ENCODE data around the gene KLHL18. TPM values are rescaled to one million over a fixed set of nuclear protein-coding genes. Genes with fewer than 3 reads are reported as not detected.
A peak's percentile ranks its signal among the peaks of the same experiment; 100 is the strongest.

Gene KLHL18
- total RNA-seq, 1 donor from 2014 or later: 30.2 TPM

DNA sequence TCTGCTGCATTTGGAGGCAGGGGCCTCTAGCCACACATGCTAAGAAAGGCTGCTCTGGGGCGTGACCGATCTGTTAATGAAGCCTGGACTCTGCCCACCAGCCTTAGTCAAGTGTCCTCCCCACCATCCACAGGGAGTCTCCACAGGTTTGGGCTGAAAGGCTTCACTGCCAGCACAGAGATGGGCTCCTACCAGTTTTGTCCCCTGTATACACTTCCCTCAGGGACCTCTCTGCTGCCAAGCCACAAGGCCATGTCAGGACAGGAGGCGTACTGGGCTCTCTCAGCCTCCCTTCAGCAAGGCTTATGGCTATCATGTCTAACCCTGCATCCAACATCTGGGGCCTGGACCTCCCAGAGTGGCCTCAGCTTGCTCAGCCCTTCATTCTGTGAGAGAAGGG, 23.6 kb upstream of the KLHL18 start:
- ATAC-seq: peak in 1 of 2 donors; percentile 33
- Histone ChIP-seq H3K27me3 (ENCODE audit: low read depth) (no peaks in the 10 kb centered on the region), H3K4me1 (no peaks in the 10 kb centered on the region), H3K27ac (no peak overlapping the region), H3K4me3 (no peak overlapping the region), H3K36me3 (no peaks in the 10 kb centered on the region), H3K9me3 (no peaks in the 10 kb centered on the region)
- TF ChIP-seq, protein P1, sequence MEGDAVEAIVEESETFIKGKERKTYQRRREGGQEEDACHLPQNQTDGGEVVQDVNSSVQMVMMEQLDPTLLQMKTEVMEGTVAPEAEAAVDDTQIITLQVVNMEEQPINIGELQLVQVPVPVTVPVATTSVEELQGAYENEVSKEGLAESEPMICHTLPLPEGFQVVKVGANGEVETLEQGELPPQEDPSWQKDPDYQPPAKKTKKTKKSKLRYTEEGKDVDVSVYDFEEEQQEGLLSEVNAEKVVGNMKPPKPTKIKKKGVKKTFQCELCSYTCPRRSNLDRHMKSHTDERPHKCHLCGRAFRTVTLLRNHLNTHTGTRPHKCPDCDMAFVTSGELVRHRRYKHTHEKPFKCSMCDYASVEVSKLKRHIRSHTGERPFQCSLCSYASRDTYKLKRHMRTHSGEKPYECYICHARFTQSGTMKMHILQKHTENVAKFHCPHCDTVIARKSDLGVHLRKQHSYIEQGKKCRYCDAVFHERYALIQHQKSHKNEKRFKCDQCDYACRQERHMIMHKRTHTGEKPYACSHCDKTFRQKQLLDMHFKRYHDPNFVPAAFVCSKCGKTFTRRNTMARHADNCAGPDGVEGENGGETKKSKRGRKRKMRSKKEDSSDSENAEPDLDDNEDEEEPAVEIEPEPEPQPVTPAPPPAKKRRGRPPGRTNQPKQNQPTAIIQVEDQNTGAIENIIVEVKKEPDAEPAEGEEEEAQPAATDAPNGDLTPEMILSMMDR (IDR thresholded peaks at IDR 0.05): no peak
- peak; percentile 4 for DNase-seq
- intact Hi-C loops (cut with DNase I): no loop called here

DNA sequence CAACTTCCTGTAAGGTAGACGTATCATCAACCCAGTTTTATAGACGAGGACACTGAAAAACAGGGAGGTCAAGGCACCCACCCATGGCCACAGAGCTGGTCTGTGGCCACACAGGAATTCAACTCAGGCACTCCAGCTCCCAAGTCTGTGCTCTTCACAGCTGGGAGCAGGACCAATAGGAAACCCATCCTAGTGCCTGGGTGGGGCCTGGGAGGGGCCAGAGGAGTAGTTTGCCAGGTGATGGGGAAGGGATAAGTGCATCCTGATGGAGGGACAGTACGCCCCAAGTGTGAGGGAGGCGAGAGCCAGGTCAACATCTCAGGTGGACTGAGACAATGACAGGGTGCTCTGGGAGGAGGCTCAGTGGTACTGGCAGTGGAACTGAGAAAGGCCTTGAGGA, 22.1 kb upstream of the KLHL18 start:
- TF ChIP-seq, protein P1 (IDR thresholded peaks at IDR 0.05): no peak
- intact Hi-C loops (cut with DNase I): no loop called here
- H3K4me1 ChIP-seq: no peaks in the 10 kb centered on the region
- no peak overlapping the region for H3K4me3 ChIP-seq
- no peaks in the 10 kb centered on the region for H3K36me3 ChIP-seq
- H3K27me3 ChIP-seq (ENCODE audit: low read depth): no peaks in the 10 kb centered on the region
- no peaks in the 10 kb centered on the region for H3K9me3 ChIP-seq
- ATAC-seq (peak; percentile 30 to 40), DNase-seq (peak; percentile 22)
- no peak overlapping the region for H3K27ac ChIP-seq

DNA sequence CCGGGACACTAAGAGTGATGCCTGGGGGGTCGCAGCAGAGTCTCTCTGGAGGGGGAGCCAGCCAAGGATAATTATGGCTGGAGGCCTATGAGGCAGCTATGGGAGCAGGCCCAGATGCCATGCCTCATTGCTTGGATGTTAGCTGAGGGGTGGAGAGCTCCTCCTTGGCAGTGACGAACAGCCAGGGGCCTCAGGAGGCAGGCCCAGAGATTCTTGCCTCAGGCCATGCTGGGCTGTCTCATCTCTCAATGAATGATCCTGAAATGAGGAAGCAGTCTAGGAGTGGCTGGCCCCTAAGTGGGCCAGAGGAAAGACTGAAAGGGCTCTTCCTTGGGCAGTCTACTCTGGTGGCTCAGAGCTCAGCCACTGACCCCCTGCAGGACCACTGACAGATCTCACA, 21.4 kb upstream of the KLHL18 start:
- H3K27me3 ChIP-seq (ENCODE audit: low read depth): no peaks in the 10 kb centered on the region
- no peak overlapping the region for H3K4me3 ChIP-seq
- ATAC-seq: peak in 1 of 2 donors; percentile 36
- intact Hi-C loops (cut with DNase I): no loop called here
- TF ChIP-seq, protein P1 (IDR thresholded peaks at IDR 0.05): no peak
- no peaks in the 10 kb centered on the region for H3K9me3 ChIP-seq
- DNase-seq: peak; percentile 31
- no peaks in the 10 kb centered on the region for H3K36me3 ChIP-seq
- H3K27ac ChIP-seq: no peak overlapping the region
- peaks cover 2% of the 10 kb centered on the region for H3K4me1 ChIP-seq

DNA sequence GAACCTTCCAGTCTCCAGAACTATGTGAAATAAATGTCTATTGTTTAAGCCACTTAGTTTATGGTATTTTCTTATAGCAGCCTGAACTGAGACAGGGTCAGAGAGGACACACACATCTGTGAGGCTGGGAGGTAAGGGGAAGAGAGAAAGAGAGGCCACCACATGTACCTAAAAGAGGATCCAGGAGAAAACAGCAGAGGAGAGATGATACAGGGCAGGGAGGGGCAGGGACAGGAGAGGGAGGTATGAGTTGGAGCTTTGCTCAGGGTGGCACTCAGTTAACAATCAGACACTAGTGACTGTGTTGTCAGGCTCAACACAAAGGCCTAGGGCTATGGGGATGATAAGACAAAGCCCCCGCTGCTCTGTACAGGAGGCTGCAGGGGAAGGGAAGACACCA, 17.7 kb upstream of the KLHL18 start:
- Histone ChIP-seq H3K36me3 (no peaks in the 10 kb centered on the region), H3K4me1 (peaks cover 8% of the 10 kb centered on the region), H3K4me3 (no peak overlapping the region), H3K9me3 (no peaks in the 10 kb centered on the region), H3K27me3 (ENCODE audit: low read depth) (no peaks in the 10 kb centered on the region), H3K27ac (no peak overlapping the region)
- TF ChIP-seq, protein P1 (IDR thresholded peaks at IDR 0.05): no peak
- intact Hi-C loops (cut with DNase I): no loop called here
- no peak for DNase-seq
- no peak for ATAC-seq

DNA sequence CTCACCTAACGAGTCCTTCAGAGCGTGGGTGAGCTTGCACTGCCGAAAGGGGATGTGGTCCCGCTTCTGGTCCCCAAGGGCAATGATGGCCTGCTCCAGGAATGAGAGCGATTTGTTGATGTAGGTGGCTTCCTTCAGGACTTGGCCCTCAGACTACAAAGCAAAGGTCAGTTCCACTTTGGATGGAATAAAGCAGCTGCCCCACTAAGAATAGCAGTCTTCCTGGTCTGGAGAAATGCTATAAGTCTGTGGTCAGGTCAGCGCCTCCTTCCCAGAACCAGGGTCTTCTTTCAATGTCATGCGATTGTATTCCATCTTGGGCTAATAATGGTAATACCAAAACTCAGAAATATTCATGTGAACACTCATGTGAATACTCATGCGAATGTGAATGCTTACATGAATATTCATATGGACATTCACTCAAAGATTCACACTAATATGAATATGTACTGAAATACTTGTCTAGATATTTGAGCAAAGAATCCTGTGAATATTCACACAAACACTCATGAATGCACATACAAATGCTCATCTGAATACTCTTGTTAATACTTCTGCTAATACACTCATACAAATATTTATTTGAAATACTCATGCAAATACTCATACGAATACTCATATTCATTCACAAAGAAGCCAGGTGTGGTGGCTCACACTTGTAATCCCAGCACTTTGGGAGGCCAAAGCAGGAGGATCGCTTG, 16.9 kb upstream of the KLHL18 start:
- Histone ChIP-seq H3K4me3 (no peak overlapping the region), H3K9me3 (no peaks in the 10 kb centered on the region), H3K36me3 (no peaks in the 10 kb centered on the region), H3K27me3 (ENCODE audit: low read depth) (no peaks in the 10 kb centered on the region), H3K27ac (no peak overlapping the region), H3K4me1 (peaks cover 8% of the 10 kb centered on the region)
- no peak for ATAC-seq
- intact Hi-C loops (cut with DNase I): no loop called here
- TF ChIP-seq, protein P1 (IDR thresholded peaks at IDR 0.05): no peak
- DNase-seq: no peak
